Measurements from ENCODE around the gene GRIP2. TPM values are rescaled to one million over a fixed set of nuclear protein-coding genes. Genes with fewer than 3 reads are reported as not detected.

The GRIP2 gene
- total RNA-seq, 1 donor: 1.4 TPM

Small RNAs within 50 kb of the gene (small RNA-seq; reads per million reads assigned to genes)
- not detected for gene RNU6-905P

Other genes starting within 250 kb of the GRIP2 start
- 76.6 and 86.5 TPM in 2 replicates for gene SLC6A6, start 137.7 kb downstream of the GRIP2 start, total RNA-seq
- gene CCDC174, start 111.4 kb upstream of the GRIP2 start, total RNA-seq: 14.5 and 16.2 TPM in 2 replicates
- under 0.01 and 0.29 TPM in 2 replicates for gene C3orf20, start 134.8 kb upstream of the GRIP2 start, total RNA-seq

Data from osteoblast (primary cell).